Osteoblast (primary cell): ENCODE data around the gene LZTR1. TPM values are rescaled to one million over a fixed set of nuclear protein-coding genes. Genes with fewer than 3 reads are reported as not detected.

Experiments
- DNase-seq: peaks from one replicate; pipeline ENCODE4 v3.0.0; 2011; ENCODE audit warnings: low spot score, mixed read lengths; ENCODE audit not compliant: insufficient read length; ENCODE audit errors: missing footprints
- H2AFZ ChIP-seq: 2 replicates; pipeline ENCODE4 v1.6.0; 2011; ENCODE audit warnings: mild to moderate bottlenecking, low read length
- H3K27ac ChIP-seq: 2 replicates; pipeline ENCODE4 v1.5.1; 2011; ENCODE audit warnings: mild to moderate bottlenecking, low read depth, low read length, moderate library complexity
- H3K27me3 ChIP-seq: 2 replicates; pipeline ENCODE4 v1.6.0; 2012; ENCODE audit warnings: mild to moderate bottlenecking, control low read depth, inconsistent platforms, low read length, moderate library complexity; ENCODE audit not compliant: insufficient read depth
- H3K36me3 ChIP-seq: 2 replicates; pipeline ENCODE4 v1.5.1; 2011; ENCODE audit warnings: mild to moderate bottlenecking, low read length, control low read depth, moderate library complexity; ENCODE audit not compliant: insufficient read depth
- H3K4me1 ChIP-seq: 2 replicates; pipeline ENCODE4 v1.5.1; 2011; ENCODE audit warnings: mild to moderate bottlenecking, low read length, control low read depth, moderate library complexity; ENCODE audit not compliant: insufficient read depth
- H3K4me2 ChIP-seq: 2 replicates; pipeline ENCODE4 v1.6.0; 2011; ENCODE audit warnings: mild to moderate bottlenecking, low read length; ENCODE audit not compliant: insufficient read depth
- H3K4me3 ChIP-seq: fragments of 200-600 bp; sonication (generic); 3 replicates; pipeline ENCODE4 v1.5.1; 2012; ENCODE audit warnings: mild to moderate bottlenecking, low read length, inconsistent platforms; ENCODE audit not compliant: insufficient read depth
- H3K79me2 ChIP-seq: 2 replicates; pipeline ENCODE4 v1.6.0; 2012; ENCODE audit warnings: mild to moderate bottlenecking, low read length, control low read depth, inconsistent platforms; ENCODE audit not compliant: insufficient read depth
- H3K9me3 ChIP-seq: 2 replicates; pipeline ENCODE4 v1.5.1; 2011; ENCODE audit warnings: low read depth, low read length, control low read depth
- H4K20me1 ChIP-seq: 2 replicates; pipeline ENCODE4 v1.6.0; 2012; ENCODE audit warnings: mild to moderate bottlenecking, low read length, control low read depth; ENCODE audit not compliant: insufficient read depth
- CTCF ChIP-seq: IDR thresholded peaks from 2 replicates; pipeline ENCODE4 v1.5.1; 2011; ENCODE audit warnings: mild to moderate bottlenecking, low read depth, low read length, moderate library complexity; ENCODE audit errors: extremely low read depth
- total RNA-seq: library from RNA; depleted of rRNA; stranded (reverse); fragments of >200 nt; gene quantifications from 2 replicates; pipeline ENCODE4 v1.2.3, GENCODE V29; 2012

The LZTR1 gene
- total RNA-seq, 1 donor, result 56.8 TPM

GRCh38 chr22:20952544-20953341 lies 29.4 kb upstream of the LZTR1 start:
- peaks cover 50% of the 10 kb centered on the region for H4K20me1 ChIP-seq
- DNase-seq, result peak; percentile 62

GRCh38 chr22:20953342-20953608 lies 28.8 kb upstream of the LZTR1 start:
- Histone ChIP-seq H3K4me2 (no peak overlapping the region), H3K27me3 (no peaks in the 10 kb centered on the region), H3K79me2 (peaks cover 56% of the 10 kb centered on the region), H3K9me3 (no peaks in the 10 kb centered on the region), H3K4me1 (peaks cover 13% of the 10 kb centered on the region), H3K27ac (no peak overlapping the region), H3K36me3 (peaks cover 46% of the 10 kb centered on the region), H4K20me1 (peaks cover 49% of the 10 kb centered on the region), H3K4me3 (no peak overlapping the region), H2AFZ (no peak overlapping the region)
- no peak for DNase-seq
- no peak for TF ChIP-seq CTCF

More at GRCh38 chr22:20952544-20953341, 29.4 kb upstream of the LZTR1 start:
- Histone ChIP-seq H3K27ac (no peak overlapping the region), H3K4me2 (no peak overlapping the region), H3K79me2 (peaks cover 62% of the 10 kb centered on the region), H3K4me3 (no peak overlapping the region), H2AFZ (no peak overlapping the region), H3K27me3 (no peaks in the 10 kb centered on the region), H3K4me1 (peaks cover 8% of the 10 kb centered on the region), H3K36me3 (peaks cover 46% of the 10 kb centered on the region), H3K9me3 (no peaks in the 10 kb centered on the region)
- no peak for TF ChIP-seq CTCF

- Histone ChIP-seq H3K36me3 (peaks cover 46% of the 10 kb centered on the region), H3K4me2 (no peak overlapping the region), H3K79me2 (peaks cover 50% of the 10 kb centered on the region), H3K27ac (no peak overlapping the region), H4K20me1 (peaks cover 43% of the 10 kb centered on the region), H2AFZ (no peak overlapping the region), H3K27me3 (no peaks in the 10 kb centered on the region), H3K4me3 (no peak overlapping the region), H3K9me3 (no peaks in the 10 kb centered on the region), H3K4me1 (peaks cover 13% of the 10 kb centered on the region)
- peak; percentile 51 for DNase-seq
- no peak for TF ChIP-seq CTCF
Measured at GRCh38 chr22:20953668-20954500, 28.2 kb upstream of the LZTR1 start.

GRCh38 chr22:20955548-20955947 lies 26.5 kb upstream of the LZTR1 start:
- H3K27ac ChIP-seq, result no peak overlapping the region
- H4K20me1 ChIP-seq, result peaks cover 34% of the 10 kb centered on the region
- no peak overlapping the region for H2AFZ ChIP-seq
- peaks cover 32% of the 10 kb centered on the region for H3K36me3 ChIP-seq
- peaks cover 13% of the 10 kb centered on the region for H3K4me1 ChIP-seq
- peaks cover 34% of the 10 kb centered on the region for H3K79me2 ChIP-seq
- no peak overlapping the region for H3K4me2 ChIP-seq
- DNase-seq, result no peak
- no peak overlapping the region for H3K4me3 ChIP-seq
- no peak for TF ChIP-seq CTCF
- H3K9me3 ChIP-seq, result no peaks in the 10 kb centered on the region
- H3K27me3 ChIP-seq, result no peaks in the 10 kb centered on the region
